HuH-7.5 (cell line): Measurements from ENCODE around the gene HOOK1.
"Not testable (repeated sequence)": the region's sequence is repeated elsewhere in the genome, so short reads cannot be mapped to it uniquely, and the experiment has no call there.

Source experiments
- DNase-seq: peaks from one replicate; pipeline ENCODE4 v3.0.0; 2011; ENCODE audit warnings: low spot score

Gene HOOK1

GRCh38 chr1:59885160-59885832, 70.5 kb downstream of the HOOK1 start:
- DNase-seq, result no peak

GRCh38 chr1:59892841-59893811, 78.4 kb downstream of the HOOK1 start:
- DNase-seq, result no peak

GRCh38 chr1:59897165-59897564, 82.4 kb downstream of the HOOK1 start:
- DNase-seq, result no peak

GRCh38 chr1:59898927-59899326, 84.2 kb downstream of the HOOK1 start:
- DNase-seq, result no peak

- DNase-seq, result no peak
These were observed 85.9 kb downstream of the HOOK1 start for GRCh38 chr1:59900640-59901039.

- no peak for DNase-seq
These were observed 87.1 kb downstream of the HOOK1 start for GRCh38 chr1:59901770-59902388.

GRCh38 chr1:59903141-59903754, 88.5 kb downstream of the HOOK1 start:
- no peak for DNase-seq

- DNase-seq, result no peak
These were observed 92.2 kb downstream of the HOOK1 start for GRCh38 chr1:59906931-59907330.

- no peak for DNase-seq
These were observed 93.3 kb downstream of the HOOK1 start for GRCh38 chr1:59908084-59908483.

GRCh38 chr1:59908682-59909081, 93.9 kb downstream of the HOOK1 start:
- DNase-seq, result no peak

- not testable (repeated sequence) for DNase-seq
These were observed 100.1 kb downstream of the HOOK1 start for GRCh38 chr1:59914791-59915286.

GRCh38 chr1:59915516-59915915, 100.8 kb downstream of the HOOK1 start:
- no peak for DNase-seq

GRCh38 chr1:59917026-59917784, 102.5 kb downstream of the HOOK1 start:
- no peak for DNase-seq

- DNase-seq, result no peak
These were observed 103.0 kb downstream of the HOOK1 start for GRCh38 chr1:59917785-59918180.

- DNase-seq, result no peak
These were observed 105.0 kb downstream of the HOOK1 start for GRCh38 chr1:59919746-59920145.

GRCh38 chr1:59921258-59921899, 106.6 kb downstream of the HOOK1 start:
- not testable (repeated sequence) for DNase-seq

GRCh38 chr1:59924653-59925052, 109.9 kb downstream of the HOOK1 start:
- no peak for DNase-seq
